ENCODE measurements around the gene PSIP1. TPM values are rescaled to one million over a fixed set of nuclear protein-coding genes. Genes with fewer than 3 reads are reported as not detected.
A peak's percentile ranks its signal among the peaks of the same experiment; 100 is the strongest.
"Not testable (repeated sequence)": the region's sequence is repeated elsewhere in the genome, so short reads cannot be mapped to it uniquely, and the experiment has no call there.

Gene PSIP1
- total RNA-seq, 1 donor from 2014 or later, result 103 TPM

DNA sequence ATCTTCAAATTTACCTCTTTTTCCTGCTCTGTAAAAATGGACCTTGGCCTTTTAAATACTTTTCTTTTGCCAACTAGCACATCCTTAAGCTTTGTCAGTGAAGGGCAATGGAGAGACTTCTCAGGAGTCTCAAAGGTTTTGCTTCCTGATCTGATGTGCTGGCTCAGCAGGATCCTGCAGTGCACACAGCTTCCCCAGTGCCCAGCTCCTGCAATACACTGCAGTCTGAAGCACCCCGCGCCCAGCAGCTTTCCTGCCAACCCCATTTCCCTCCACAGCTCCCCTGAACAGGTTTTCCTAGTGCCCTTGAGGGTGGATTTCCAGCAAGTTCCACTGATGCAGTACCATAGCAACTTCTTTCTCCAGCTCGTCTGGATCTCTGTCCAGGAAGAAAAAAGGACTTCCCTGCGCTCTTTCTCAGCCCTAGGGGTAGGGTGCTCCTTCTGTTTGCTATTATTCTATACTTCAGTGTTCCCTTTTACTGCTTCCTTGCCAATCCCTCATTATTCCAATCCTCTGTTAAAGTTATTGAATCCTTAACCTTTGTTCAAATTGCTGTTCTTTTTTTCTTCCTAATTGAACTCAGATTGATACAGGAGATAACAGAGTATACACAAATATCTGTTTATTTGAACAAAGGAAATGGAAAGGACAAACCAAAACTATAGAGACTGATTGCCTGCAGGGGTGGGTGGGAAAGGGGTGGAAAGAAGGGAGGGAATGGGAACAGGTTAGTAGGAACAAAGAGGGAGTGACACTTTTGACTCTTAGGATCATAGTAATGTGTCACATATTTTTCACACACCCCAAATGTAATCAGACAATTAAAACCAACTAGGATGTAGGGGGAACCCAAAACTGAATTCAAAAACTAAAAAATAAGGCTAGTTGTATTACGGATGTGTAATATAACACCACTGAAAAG, 79.6 kb downstream of the PSIP1 start:
- no peak for DNase-seq (ENCODE audit: low spot score in 2 of 2, unreplicated experiment in 2 of 2)
- Mint-ChIP-seq H3K4me3 (no peak overlapping the region), H3K36me3 (peaks cover 34% of the 10 kb centered on the region), H3K27me3 (ENCODE audit: low read depth) (no peaks in the 10 kb centered on the region), H3K9me3 (no peaks in the 10 kb centered on the region), H3K27ac (peak overlapping the region; percentile 69), H3K4me1 (peaks cover 10% of the 10 kb centered on the region)
- TF ChIP-seq, protein P1, sequence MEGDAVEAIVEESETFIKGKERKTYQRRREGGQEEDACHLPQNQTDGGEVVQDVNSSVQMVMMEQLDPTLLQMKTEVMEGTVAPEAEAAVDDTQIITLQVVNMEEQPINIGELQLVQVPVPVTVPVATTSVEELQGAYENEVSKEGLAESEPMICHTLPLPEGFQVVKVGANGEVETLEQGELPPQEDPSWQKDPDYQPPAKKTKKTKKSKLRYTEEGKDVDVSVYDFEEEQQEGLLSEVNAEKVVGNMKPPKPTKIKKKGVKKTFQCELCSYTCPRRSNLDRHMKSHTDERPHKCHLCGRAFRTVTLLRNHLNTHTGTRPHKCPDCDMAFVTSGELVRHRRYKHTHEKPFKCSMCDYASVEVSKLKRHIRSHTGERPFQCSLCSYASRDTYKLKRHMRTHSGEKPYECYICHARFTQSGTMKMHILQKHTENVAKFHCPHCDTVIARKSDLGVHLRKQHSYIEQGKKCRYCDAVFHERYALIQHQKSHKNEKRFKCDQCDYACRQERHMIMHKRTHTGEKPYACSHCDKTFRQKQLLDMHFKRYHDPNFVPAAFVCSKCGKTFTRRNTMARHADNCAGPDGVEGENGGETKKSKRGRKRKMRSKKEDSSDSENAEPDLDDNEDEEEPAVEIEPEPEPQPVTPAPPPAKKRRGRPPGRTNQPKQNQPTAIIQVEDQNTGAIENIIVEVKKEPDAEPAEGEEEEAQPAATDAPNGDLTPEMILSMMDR (IDR thresholded peaks at IDR 0.05; ENCODE audit: unreplicated experiment), result no peak

DNA sequence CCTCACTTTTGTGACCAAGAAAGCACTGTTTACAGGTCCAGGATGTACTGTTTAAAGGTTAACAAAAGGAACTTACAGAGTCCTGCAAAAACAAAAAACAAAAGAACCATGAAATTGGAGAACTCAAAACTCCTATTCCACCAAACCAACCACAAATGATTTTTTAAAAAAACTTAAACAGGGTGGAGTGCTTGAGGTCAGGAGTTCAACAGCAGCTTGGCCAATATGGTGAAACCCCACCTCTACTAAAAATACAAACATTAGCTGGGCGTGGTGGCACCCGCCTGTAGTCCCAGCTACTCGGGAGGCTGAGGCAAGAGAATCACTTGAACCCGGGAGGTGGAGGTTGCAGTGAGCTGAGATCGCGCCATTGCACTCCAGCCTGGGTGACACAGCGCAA, 83.1 kb downstream of the PSIP1 start:
- Mint-ChIP-seq H3K36me3 (peaks cover 21% of the 10 kb centered on the region), H3K4me1 (peaks cover 27% of the 10 kb centered on the region)
- not testable (repeated sequence) for DNase-seq (ENCODE audit: low spot score in 2 of 2, unreplicated experiment in 2 of 2); H3K9me3 Mint-ChIP-seq; H3K4me3 Mint-ChIP-seq; H3K27ac Mint-ChIP-seq; H3K27me3 Mint-ChIP-seq (ENCODE audit: low read depth)

DNA sequence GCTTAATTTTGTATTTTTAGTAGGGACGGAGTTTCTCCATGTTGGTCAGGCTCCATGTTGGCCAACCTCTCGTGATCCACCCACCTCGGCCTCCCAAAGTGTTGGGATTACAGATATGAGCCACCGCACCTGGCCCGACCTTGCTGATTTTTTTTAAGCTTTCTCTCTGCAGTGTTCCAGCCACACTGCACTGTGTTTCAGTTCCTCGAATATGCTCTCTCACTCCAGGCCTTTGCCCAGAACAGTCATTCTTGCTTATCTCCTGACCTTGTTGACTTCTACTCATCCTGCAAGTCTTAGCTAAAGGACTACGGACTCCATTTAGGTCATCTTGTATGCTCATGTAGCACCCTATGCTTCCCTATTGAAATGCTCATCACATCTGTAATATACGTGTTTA, 84.8 kb downstream of the PSIP1 start:
- Mint-ChIP-seq H3K9me3 (no peaks in the 10 kb centered on the region), H3K27ac (no peak overlapping the region), H3K4me3 (no peak overlapping the region), H3K36me3 (peaks cover 18% of the 10 kb centered on the region), H3K27me3 (ENCODE audit: low read depth) (no peaks in the 10 kb centered on the region), H3K4me1 (peaks cover 34% of the 10 kb centered on the region)
- DNase-seq (ENCODE audit: low spot score in 2 of 2, unreplicated experiment in 2 of 2), result no peak
- TF ChIP-seq, protein P1 (IDR thresholded peaks at IDR 0.05; ENCODE audit: unreplicated experiment), result no peak

DNA sequence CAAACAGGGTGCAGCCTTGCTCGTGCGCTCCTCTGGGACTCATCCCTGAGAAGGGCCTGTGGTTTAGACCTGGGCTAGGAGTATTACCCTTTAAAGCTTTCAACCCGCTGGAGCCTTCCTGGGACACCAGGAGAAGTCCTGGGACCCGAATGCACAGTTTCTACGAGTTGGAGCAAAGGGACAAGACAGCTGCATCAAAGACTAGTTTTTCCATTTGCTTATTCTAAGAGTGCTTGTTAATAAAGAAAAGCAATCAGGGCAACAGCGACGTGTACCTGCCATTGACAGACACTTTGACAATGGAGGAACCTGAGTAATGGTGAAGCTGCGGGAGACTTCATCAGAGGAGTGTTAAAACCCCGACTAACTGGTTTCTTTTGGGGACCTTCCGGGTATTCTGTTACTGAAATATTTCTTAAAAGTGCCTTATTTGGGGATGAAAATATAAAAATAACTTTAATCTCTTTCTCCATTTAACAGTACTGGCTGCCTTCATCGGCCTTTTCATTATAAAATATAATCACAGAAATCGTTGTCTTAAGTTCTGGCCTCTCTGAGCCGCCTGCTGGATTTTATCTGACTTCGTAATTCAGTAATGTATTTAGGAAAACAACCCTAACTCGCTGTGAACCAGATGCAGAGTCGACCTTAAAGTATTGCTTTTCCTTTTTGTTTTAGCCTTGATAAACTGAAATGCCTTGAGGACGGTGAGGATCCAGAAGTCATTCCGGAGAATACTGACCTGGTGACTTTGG, 87.4 kb downstream of the PSIP1 start:
- H3K4me1 Mint-ChIP-seq, result peaks cover 30% of the 10 kb centered on the region
- H3K27ac Mint-ChIP-seq, result peak overlapping the region; percentile 99
- TF ChIP-seq, protein P1 (IDR thresholded peaks at IDR 0.05; ENCODE audit: unreplicated experiment), result no peak
- H3K27me3 Mint-ChIP-seq (ENCODE audit: low read depth), result no peaks in the 10 kb centered on the region
- no peak for DNase-seq (ENCODE audit: low spot score in 2 of 2, unreplicated experiment in 2 of 2)
- H3K36me3 Mint-ChIP-seq, result peaks cover 12% of the 10 kb centered on the region
- peak overlapping the region; percentile 96 for H3K4me3 Mint-ChIP-seq
- H3K9me3 Mint-ChIP-seq, result no peaks in the 10 kb centered on the region

DNA sequence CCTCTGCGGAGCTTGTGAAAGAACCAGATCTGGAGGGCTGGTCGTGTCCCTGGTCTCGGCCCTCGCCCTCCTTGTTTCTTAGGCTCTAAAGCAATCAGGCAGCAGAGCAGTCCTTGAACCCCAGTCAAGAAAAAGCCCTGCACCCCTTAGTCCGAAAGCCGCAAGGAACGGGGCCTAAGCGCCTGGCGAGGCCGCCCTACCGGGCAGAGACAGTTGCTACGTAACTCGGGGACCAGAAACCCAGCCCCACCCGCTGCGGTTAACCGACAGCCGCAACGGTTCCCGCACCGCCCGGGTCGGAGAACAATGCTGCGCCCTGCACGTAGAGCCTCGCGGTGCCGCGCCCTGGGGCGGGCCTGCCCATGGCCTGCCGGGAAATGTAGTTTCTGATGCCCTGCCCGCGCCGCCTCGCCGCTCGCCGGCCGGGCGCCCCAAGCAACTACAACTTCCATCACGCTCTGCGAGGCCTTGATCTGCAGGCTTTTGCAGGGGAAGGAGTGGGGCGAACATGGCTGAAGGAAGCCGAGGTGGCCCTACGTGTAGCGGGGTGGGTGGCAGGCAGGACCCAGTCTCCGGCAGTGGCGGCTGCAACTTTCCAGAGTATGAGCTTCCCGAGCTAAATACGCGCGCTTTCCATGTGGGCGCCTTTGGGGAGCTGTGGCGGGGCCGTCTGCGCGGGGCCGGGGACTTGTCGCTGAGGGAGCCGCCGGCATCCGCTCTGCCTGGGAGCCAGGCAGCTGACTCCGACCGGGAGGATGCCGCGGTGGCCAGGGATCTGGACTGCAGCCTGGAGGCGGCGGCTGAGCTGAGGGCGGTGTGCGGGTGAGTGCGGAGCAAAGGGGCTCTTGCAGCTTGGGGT, 88.2 kb downstream of the PSIP1 start, which contains the start of gene SNAPC3:
TSS of gene SNAPC3 (plus strand) at position 505 of the 859 bp plus-strand sequence. CDS start at position 509, 4 bp downstream.
- Mint-ChIP-seq H3K4me1 (peaks cover 30% of the 10 kb centered on the region), H3K27me3 (ENCODE audit: low read depth) (no peaks in the 10 kb centered on the region), H3K36me3 (peaks cover 10% of the 10 kb centered on the region), H3K4me3 (peak within 1 kb of the TSS; percentile 96), H3K9me3 (no peaks in the 10 kb centered on the region), H3K27ac (peak within 1 kb of the TSS; percentile 99)
- peak; percentile 80 to 93 for DNase-seq (ENCODE audit: low spot score in 2 of 2, unreplicated experiment in 2 of 2)
- TF ChIP-seq, protein P1 (IDR thresholded peaks at IDR 0.05; ENCODE audit: unreplicated experiment), result no peak

Measured in mesothelial cell of epicardium (in vitro differentiated cells).